Measurements from ENCODE around the gene CNN3.
"Not testable (repeated sequence)": the region's sequence is repeated elsewhere in the genome, so short reads cannot be mapped to it uniquely, and the experiment has no call there.

CNN3 gene

DNA sequence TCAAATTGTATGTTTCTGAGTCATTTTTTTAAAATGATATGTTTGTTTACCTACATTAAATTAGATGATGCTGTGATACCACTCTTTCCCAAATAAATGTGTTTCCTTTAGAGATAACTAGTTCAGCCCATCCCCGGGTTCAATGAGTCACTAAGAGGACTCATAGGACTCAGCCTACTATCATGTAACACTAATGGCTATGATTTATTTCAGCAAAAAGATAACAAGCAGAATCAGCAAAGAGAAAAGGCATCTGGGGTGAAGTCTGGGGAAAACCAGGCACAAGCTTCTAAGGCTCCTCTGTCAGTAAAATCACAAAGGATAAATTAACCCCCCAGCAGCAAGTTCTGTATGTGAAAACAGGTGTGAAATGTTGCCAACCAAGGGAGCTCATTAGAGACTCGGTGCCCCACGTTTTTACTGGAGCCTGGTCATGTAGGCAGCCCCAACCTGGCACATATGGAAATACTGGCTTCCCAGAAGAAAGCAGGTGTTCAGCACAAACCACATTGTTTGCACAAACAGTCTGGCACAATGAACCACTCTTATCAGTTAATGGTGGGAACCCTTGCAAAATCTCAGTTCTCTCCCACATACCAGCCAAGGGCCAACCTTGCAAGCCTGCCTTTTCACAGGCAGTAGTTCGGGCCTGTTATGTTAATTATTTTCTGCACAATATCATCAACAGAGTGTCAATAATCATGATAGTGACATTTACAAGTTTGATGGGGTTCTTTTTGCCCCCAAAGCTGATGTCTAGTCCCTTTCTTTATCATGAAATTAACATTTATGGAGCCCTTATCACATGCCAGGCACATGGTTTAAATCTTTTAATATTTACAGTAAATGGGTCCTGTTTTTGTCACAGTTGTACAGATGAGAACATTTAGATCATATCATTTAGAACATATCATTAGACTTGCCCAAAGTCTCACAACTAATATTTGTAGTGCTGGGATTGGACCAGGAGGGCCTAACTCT, 23.1 kb upstream of the CNN3 start:
- peak; percentile 82 for DNase-seq

DNA sequence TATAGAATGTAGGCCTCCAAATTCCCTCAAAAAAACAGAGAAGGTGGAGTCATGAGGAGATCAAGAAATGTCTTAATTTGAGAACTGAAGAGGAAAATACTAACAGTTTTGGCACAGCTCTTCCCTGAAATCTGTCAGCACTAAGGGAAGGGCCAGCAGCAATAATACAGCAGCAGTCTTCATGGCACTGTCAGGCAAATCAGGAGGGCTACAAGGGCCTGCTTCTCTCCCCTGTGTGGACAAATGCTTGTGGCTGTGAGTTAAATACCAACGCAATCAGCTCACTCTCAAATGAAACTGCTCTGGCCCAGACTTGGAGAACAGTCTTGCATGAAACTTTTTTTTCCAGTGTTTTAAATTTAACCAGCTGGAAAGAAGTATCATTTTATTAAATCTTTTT, 20.5 kb upstream of the CNN3 start:
- no peak for DNase-seq

DNA sequence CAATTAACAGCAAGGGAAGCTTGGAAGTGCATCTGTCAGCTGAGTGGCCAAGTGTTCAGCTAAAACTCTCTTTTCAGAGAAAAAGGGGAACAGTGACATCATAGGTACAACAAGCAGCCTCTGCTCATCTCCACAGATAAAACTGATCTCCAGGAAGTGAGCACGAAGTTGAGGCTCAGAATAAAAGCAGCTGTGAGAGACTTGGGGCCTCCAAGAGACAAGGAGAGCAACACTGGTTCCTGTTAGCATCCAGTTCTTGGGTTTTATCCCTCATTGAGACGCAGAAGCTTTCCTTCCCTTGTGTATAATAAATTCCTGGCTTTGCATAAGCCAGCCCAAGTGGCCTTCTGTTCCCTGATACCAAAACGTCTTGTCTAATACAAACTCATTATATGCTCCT, 20.0 kb upstream of the CNN3 start:
- DNase-seq: no peak

DNA sequence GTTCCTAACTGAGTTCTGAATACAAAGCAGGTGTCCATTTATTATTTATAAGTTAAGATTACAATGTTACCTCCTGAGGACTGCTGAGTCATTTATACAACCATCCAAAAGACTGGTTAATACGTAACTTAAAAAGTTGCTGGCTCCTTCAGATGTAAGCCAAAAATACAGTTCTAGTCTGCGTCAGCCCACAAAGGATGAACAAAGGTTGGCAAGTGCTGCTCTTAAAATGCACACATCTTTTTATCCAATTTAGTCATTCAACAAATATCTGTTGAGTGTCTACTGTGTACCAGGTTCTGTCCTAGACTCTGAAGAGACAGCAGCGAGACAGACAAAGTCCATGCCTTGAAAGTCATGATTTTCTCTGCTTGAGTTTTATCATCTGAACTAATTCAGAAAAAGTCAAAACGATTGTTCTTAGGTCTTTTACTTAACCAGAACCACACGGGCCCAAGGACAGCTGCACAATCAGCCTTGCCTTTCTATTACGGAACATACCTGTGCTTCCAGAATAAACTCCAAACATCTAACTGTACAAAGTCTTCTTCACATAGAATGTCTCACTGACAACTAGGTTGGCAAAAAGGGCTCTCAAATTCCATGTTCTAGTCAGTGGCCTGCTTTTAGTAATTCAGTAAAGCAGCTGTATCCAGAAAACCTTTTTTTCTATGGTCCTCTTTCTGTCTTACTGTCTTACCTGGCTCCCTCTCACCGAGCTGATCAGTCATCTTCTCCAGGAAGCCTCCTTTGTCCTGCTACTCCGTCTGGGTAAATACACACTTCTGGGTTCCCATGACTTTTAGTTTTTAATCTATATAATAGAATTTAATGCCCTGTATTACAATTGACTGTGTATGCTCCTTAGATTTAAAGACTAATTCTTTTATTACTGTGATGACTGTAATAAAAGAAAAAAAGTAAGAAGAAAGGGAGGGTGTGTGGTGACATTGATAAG, 15.5 kb upstream of the CNN3 start:
- peak; percentile 27 for DNase-seq

DNA sequence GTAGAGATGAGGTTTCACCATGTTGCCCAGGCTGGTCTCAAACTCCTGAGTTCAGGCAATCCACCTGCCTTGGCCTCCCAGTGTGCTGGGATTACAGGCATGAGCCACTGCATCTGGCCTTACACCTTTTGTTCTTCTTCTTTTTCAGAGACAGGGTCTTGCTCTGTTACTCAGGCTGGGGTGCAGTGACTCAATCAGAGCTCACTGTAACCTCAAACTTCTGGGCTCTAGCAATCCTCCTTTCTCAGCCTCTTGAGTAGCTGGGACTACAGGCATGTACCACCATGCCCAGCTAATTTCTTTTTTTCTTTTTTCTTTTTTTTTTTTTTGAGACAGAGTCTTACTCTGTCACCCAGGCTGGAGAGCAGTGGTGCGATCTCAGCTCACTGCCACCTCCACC, 14.6 kb upstream of the CNN3 start:
- not testable (repeated sequence) for DNase-seq

DNA sequence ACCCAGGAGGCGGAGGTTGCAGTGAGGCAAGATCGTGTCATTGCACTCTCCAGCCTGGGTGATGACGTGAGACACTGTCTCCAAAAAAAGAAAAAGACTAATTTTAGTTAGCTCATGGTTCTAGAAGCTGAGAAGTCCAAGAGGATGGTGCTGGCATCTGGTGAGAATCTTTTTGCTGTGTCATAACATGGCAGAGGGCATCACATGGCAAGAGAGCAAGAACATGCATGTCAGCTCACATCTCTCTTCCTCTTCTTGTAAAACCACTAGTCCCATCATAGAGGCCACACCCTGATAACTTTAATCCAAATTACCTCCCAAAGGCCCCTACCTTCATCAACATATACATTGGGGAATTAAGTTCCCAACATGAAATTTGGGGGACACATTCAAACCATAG, 13.8 kb upstream of the CNN3 start:
- no peak for DNase-seq

DNA sequence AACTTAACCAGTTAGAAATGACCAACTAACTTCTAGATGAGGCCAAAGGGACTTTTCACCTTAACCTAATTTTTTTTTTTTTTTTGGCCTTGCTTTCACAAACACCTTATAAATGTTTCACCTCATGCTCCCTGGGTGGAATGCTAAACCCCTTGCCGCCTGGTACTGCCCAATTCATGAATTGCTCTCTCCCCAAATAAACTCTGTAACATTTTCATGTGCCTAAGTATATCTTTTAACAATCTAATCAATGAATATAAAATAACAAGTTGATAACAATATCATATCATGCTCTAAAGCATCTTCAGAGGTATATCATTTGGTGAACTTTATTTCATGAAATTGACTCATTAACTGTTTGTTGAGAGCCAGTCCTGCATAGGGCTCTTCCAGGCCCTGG, 10.9 kb upstream of the CNN3 start:
- no peak for DNase-seq

DNA sequence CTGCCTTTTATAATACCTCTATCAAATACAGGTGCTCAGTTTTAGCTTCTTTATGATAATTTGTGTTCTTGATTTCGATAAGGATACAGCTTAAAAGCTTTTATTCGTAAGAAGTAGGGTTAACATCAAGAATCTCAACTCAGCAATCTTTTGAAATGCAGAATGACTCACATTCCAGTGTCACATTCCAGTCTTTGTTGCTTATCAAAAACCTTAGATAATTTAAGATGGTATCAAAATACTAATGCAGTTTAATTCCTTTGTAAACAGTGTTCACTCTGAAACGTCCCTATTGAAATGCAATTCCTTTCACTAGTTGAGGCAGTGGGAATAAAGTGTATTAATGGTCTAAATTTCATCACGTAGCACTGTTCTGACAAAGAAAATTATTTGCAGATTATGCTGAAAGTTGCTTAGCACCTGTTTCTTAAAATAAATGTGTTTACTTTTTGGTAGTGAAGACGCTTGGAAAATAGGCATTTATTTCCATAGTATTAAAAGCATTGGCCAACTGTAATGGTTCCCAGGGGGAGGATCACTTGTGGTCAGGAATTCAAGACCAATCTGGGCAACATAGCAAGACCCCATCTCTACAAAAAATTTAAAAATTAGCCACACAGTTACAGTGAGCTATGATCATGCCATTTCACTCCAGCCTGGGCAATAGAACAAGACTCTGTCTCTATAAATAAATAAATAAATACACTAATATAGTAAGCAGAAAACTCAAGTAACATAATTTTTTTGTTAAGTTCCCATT, 10.1 kb upstream of the CNN3 start:
- no peak for DNase-seq

DNA sequence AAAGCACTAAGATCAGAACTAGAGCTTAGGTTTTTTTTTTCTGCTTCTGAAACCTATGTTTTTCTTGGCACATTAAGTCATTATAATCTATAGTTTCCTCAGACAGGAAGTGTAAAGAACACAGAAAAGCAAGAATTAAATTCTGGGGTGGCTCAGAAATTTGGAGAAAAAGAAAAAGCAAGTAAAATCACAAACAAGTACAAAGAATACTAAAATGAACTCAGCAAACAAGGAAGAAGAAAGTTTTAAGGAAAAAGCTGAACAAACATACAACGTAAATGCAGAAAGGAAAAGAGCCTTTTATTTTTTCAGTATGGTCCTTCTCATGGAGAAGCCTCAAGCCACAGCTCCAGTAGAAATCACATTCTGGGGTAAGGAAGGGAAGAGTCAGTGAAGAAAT, 8.6 kb upstream of the CNN3 start:
- DNase-seq: no peak

DNA sequence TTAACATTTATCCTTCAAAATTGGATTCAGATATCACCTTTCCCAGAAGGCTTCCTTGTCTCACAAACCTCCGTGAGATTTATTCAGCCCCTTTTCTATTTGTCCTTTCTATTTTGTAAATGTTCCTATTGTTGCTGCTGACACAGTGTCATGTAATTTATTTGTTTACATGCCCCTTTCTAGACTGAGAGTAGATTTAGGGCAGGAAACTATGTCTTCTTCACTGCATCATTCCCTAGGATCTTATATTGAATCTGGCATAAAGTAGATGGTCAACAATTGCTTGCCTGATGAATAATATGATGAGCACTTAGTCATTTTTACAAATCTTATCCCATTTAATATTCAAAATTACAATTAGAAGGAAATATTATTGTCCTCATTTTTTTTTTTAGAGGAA, 8.1 kb upstream of the CNN3 start:
- no peak for DNase-seq

DNA sequence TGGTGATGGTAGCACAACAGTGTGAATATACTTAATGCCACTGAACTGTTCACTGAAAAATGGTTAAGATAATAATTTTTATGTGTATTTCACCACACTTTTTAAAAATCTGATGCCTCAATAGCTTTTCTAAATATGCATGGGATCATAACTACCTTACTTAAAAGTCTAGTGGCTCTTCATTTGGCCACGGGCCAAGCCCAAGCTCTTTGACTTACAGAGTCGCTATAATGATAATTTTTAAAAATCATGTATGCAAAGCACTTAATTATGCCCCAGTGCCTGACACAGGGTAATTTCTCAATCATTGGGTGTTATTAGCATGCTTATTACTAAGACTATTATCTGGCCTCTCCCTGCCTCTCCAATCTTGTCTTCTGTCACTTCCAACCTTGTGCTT, 7.6 kb upstream of the CNN3 start:
- no peak for DNase-seq

DNA sequence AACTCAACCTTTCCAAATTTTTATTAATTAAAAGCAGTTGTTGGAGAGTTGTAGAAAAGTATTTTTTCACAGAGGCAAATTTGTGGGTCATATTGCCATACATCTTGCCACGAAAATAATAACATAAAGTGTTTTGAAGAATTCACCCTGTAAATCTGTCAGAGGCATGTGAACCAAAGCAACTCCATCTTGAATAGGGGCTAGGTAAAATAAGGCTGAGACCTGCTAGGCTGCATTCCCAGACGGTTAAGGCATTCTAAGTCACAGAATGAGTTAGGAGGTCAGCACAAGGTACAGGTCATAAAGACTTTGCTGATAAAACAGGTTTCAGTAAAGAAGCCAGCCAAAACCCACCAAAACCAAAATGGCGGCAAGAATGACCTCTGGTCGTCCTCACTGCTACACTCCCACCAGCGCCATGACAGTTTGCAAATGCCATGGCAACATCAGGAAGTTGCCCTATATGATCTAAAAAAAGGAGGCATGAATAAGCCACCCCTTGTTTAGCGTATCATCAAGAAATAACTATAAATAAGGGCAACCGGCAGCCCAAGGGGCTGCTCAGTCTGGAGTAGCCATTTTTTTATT, 4.4 kb upstream of the CNN3 start:
- no peak for DNase-seq

DNA sequence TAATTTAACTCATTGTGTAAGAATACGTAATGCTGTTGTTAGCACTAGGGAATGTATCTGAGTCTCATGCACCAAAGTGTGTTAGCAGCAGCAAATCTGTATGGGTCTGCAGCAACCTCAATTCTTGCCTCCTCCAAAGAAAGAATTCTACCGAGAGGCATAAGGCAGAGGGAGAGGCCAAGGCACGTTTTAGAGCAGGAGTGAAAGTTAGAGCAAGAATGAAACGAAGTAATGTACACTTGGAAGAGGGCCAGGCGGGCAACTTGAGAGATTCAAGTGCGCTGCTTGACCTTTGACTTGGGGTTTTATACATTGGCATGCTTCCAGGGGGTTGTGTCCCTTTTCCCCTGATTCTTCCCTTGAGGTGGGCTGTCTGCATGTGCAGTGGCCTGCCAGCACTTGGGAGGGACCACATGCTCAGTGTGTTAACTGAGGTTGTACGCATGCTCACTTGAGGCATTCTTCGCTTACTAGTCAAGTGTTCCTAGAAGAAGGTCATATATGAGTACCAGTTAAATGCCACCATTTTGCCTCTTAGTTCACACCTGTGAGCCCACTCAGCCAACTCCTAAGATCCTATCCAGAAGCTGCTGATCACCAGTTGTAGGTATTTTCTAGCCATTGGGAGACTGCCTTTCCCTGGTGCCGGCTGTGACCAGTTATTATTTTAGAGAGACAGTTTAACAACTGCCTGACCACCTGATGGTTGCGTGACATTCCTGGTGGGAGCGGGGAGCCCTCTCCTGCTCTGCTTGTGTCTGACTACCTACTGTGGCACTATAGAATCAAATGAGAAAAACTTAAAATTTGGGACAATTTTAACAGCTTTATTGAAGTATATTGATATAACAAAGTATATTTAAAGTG, 2.7 kb upstream of the CNN3 start:
- peak; percentile 71 for DNase-seq

DNA sequence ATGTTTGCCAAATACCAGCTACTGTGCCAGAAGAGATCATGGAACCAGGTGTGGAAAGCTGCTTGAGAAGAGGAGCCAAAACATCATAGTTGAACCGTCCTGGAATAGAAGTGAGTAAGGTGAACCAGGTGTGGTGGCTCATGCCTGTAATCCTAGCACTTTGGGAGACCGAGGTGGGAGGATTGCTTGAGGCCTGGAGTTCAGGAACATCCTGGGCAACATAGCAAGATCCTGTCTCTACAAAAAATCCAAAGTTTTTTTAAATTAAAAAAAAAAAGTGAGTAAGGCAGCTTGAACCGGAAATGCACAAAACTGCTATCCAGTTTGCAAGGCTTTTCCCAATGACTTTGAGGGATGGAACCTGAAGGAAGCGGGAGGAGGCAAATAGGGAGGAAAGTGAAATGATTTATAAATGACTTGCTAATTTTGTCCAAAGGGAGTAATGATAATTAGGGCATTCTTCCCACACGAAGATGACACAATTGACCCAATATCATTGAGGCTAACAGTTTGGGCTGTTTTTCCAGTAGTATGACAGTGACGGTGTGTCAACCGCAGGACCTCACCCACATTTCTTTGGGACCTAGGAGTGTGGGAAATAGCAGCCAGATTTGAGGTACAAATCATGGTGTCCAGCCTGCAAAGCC, 1.5 kb upstream of the CNN3 start:
- no peak for DNase-seq

DNA sequence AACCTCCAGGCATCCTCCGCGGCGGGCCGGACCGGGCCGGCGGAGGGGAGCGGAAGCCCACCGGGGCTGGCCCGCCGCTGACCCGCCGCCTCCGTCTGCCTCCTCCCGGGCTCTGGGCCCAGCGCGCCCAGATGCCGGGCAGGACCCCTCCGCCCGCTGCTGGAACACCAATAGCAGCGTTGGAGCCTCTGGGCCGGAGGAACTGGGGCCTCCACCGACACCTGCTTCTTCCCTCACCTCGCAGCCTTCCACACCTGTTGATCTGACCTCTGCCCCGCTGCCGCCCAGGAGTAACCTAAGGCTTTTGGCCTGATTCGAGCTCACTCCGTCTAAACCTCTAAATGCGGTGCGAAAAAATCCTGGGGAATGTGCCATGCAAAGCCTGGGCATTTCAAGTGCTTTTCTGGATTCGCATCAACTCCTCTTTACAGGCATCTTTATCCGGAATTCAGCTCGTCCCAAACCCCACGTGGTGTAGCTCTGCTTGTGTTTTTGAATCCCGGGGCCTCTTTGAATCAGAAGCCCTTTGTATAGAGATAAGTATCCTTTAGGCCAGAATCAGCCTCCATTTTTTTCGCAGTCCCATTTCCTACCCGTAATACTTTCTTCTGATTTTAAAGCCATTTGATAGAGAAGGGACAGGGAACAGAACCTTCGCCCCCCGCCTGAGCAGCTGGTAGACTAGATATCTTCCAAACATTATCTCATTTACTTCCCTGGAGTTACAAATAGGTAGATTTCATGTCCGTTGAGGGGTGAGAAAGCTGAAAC, 680 bp upstream of the CNN3 start:
- DNase-seq: peak; percentile 93

DNA sequence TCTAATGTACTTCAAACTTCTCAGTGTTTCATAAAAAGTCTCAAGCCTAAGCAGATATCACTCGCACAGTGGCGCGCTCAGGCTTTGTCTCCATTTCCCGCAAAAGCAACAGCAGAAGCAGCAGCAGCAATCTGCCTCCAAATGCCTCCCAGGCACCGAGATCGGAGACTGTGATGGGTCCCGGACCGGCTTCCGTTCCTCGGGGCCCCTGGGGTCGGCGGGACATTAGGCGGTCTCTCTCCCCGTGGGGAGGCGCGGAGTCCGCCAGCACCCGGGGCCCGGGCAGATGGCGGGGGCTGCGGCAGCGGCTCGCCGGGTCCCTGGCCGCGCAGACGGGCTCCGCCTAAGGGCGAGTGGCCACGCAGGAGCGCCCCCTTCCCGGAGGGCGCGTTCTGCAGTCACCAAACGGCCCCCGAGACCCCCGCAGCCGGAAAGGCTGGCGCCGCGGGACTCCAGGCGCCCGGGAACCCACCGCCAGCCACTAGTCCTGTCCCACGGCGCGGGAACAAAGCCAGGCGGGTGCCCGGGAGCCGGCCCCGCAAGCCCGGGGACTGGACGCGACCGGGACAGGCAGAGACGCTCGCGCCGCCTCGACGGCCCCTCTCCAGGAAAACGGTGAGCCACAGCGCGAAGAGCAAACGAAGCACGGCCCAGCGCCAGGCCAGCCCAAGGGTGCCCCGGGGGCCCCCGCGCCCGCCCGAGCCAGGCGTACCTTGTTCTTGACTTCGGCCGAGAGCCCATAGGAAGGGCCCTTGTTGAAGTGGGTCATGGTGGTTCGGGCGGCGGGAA, 590 bp downstream of the CNN3 start:
- peak; percentile 89 for DNase-seq

DNA sequence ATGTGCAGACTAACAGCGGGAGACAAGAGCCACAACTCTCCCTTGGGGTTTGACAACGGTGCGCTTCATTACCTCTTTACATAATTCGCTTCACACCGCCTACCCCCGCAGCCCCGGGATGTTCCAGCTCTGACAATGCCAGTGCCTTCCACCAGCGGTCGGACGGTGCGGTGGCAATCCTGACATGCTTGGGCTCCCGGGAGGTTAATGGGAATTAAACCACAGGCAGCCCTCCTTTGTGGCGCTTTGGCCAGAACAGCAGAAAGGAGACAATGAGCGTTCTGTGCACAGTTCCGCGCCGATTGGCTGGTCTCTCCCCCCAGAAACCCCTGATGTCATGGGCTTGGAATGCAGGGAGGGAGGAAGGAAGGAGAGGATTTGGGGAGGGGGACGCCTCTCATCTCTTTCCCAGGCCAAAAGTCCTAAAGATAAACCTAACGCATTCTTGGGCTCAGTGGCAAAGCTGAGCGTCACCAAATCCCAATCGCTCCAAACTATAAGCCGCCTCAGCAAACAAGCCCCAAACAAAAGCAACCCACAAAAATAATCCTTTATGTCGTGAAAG, 1.3 kb downstream of the CNN3 start:
- DNase-seq: peak; percentile 68

DNA sequence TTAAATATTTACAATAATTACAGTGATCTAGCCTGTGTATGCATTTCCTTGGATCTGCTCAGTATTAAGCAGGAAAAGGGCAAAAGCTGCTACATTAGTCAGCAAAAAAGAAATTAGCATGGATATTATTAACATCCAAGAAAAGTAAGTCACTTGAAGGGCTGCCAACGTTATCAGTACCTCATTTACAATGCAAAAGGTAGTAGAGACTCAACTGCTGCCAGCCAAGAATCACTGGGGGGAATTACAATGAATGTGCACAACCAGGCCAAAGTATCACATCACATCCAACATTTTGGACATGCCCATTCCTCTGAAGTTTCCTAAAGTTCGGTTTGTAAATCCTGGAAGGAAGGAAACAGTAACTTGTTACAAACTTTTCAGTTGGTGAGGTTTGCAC, 1.9 kb downstream of the CNN3 start:
- no peak for DNase-seq

DNA sequence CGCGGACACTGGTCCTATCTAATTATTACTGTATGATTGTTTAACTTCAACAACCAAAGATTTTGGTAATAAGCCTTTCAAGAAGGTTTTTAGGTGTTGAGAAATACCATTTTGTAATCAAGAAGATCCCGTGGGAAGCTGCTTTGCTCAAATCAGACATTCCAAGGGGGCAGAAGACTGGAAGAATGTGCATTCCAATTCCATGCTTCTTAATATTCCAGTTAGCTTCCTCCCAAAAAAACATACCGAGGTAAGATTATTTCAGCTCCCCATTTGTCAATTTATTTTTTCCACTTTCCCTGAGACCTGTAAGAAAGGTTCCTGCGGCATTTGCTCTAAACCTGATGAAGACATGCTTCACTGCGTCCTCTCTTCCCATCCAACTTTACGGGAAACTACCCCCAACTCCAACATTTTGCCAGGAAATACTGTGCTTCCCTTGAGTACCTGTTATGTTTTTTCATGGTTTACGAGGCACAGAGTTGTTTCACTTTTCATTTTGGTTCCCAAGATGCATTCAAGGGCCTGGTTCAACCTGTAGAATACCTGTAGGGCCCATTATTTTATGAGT, 4.1 kb downstream of the CNN3 start:
- no peak for DNase-seq
